Tibial nerve (tissue), 4 donors: Measurements from ENCODE around the gene RANBP9.

Experiments used
- CTCF ChIP-seq, 5 experiments: fragments of 200-600 bp in 3 of 5; fragments of 450-650 bp in 2 of 5; sonication (generic) in 3 of 5; IDR thresholded peaks; one replicate each; pipeline ENCODE4 v1.5.1; 2016 to 2019; ENCODE audit warnings: antibody characterized with exemption in 5 of 5, mild to moderate bottlenecking in 3 of 5, moderate library complexity in 2 of 5
- EP300 ChIP-seq, 2 donors: sonication (generic); formaldehyde crosslinking; IDR thresholded peaks; one replicate each; pipeline ENCODE4 v1.6.1; 2017; ENCODE audit warnings: antibody characterized with exemption in 2 of 2, mild to moderate bottlenecking in 1 of 2
- POLR2A ChIP-seq, 2 donors: fragments of 450-650 bp; IDR thresholded peaks; one replicate each; pipeline ENCODE4 v1.6.1; 2017; ENCODE audit warnings: antibody characterized with exemption in 2 of 2, mild to moderate bottlenecking in 2 of 2, moderate library complexity in 2 of 2

DNA sequence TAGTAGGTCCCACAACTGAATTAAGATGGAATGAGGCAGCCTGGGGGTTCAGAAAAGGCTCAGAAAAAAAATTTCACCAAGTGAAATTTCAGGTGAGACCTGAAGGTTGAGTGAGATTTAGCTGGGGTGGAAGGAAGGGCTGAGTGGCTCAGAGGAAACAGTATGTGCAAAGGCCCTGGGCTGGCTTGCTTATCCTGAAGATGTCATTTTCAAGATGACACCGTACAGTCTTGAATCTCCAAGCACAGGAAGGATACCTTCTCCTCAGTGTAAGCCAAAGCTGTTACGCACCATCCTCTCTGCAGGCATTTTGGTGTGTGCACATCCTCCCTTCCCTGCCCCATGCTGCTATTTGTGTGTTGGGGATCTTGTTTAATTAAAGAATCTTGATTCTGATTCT lies 43.0 kb upstream of the RANBP9 start:
- TF ChIP-seq CTCF (IDR thresholded peaks at IDR 0.05) (no peak), POLR2A (IDR thresholded peaks at IDR 0.05) (no peak), EP300 (IDR thresholded peaks at IDR 0.05) (no peak)
